Stimulated activated CD8-positive, alpha-beta memory T cell treated with anti-CD3 and anti-CD28 coated beads, Interleukin-12 subunit alpha, Interleukin-12 subunit beta, amount 100 ng/mL, for 24 hours (primary cell): Measurements from ENCODE around the gene NEUROG2.
"Not testable (repeated sequence)": the region's sequence is repeated elsewhere in the genome, so short reads cannot be mapped to it uniquely, and the experiment has no call there.

Experiments
- DNase-seq: peaks from one replicate; pipeline ENCODE4 v3.0.0-alpha.2; 2020; ENCODE audit errors: extremely low read depth

NEUROG2 gene

DNA sequence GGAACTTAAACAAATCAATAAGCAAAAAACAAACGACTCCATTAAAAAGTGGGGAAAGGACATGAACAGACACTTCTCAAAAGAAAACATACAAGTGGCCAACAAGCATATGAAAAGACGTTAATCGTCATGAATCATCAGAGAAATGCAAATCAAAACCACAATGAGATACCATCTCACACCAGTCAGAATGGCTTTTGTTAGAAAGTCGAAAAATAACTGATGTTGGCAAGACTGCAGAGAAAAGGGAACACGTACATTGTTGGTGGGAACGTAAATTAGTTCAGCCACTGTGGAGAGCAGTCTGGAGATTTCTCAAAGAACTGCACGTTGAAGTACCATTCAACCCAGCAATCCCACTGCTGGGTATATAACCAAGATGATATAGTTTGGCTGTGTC, 23.7 kb downstream of the NEUROG2 start:
- DNase-seq: no peak

DNA sequence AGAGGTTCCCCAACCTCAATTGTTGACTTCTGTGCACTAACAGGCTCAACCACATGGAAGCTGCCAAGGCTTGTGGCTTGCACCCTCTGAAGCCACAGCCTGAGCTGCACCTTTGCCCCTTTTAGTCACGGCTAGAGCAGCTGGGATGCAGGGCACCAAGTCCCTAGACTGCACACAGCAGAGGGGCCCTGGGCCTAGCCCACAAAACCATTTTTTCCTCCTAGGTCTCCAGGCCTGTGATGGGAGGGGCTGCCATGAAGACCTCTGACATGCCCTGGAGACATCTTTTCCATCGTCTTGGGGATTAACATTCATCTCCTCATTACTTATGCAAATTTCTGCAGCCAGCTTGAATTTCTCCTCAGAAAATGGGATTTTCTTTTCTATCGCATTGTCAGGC, 25.2 kb downstream of the NEUROG2 start:
- DNase-seq: not testable (repeated sequence)

DNA sequence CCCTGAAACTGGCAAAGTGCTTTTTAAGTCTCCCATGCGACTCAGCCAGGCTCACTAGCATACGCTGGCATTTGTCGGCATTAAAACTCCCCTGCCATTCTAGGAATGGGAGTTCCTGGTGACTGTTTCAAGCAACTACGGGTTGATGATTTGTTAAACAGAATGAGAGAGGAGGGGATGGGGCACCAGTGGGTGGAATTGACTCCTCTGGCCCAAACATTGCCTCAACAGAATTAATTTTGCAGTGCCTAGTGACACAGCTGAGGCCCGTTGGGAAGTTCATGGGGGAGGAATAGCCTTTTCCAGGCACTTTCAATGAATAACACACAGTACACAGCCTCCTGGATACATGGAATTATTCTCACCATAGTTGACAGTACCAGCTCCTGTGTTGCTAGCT, 30.1 kb downstream of the NEUROG2 start:
- DNase-seq: no peak

DNA sequence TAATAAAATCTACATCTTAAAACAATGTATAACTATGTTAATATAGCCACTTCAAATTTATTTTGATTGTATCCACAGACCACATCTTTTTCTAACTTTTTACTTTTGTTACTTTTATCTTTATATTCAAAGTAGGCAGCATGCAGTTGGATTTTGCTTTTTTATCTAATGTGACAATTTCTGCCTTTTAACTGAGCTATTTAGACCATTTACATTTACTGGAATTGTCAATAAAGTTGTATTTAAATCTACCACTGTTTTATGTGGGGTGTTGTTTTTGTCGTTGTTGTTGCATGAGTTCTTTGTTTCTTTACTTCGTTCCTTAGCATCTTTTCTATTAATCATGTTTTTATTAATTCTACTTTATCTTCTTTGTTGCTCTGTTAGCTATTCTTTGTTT, 42.0 kb downstream of the NEUROG2 start:
- DNase-seq: no peak

DNA sequence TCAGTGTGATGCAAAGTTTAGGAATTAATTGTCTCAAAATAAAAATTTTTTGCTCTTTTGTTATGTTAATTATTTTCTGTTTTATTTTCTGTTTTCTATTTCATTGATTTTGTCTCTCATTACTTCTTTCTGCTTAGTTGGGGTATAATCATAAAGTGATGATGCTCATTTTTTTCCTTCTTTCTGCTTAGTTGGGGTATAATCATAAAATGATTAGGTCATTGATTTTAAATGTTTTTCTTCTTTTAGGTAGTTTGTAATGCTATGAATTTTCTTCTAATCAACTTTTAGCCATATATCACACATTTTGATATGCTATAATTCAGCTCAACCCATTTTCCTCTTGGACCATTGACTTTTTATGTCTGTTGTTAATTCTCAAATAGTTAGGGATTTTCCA, 43.7 kb downstream of the NEUROG2 start:
- no peak for DNase-seq
